GM12875 (cell line): ENCODE results near the gene MEX3D.

ENCODE experiments used
- H3K4me3 ChIP-seq: one replicate; pipeline ENCODE4 v1.5.1; 2011; ENCODE audit warnings: low read depth, low read length, control low read depth
- CTCF ChIP-seq: IDR thresholded peaks from 2 replicates; pipeline ENCODE4 v1.5.1; 2011; ENCODE audit warnings: low read depth, mild to moderate bottlenecking, control low read depth, inconsistent platforms, low read length, moderate library complexity, borderline replicate concordance; ENCODE audit not compliant: insufficient read depth

MEX3D gene

DNA sequence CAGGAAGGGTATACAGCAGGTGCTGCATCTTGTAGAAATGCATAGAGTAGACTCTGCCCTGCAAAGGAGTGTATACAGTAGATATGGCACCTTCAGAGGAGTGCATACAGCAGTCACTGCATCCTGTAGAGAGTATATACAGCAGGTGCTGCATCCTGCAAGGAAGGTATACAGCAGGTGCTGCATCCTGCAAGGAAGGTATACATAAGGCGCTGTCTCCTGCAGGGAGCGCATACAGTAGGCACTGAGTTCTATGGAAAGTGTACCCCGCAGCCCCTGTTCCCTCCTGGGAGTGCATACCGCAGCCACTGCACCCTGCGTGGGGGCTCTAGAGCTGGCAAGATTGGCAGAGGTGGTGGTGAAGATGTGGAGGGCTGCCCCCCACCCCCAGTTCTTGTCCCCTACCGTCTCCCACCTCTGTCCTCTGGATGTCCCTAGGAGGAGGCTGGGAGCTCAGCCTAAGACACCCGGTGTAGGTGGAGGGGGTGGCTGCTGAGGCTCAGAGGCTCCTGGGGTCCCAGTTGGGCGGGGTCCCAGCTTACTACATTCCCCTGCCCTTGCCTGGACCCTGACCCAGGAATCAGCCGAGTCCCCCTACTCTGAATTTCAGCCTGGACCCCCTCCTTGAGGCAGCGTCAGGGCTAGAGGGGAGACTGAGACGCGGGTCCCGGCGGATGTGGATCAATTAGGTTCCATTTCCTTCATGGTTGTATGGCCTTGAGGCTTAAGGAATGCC is 53.0 kb downstream of the MEX3D start:
- no peak for TF ChIP-seq CTCF
- H3K4me3 ChIP-seq = no peak overlapping the region

DNA sequence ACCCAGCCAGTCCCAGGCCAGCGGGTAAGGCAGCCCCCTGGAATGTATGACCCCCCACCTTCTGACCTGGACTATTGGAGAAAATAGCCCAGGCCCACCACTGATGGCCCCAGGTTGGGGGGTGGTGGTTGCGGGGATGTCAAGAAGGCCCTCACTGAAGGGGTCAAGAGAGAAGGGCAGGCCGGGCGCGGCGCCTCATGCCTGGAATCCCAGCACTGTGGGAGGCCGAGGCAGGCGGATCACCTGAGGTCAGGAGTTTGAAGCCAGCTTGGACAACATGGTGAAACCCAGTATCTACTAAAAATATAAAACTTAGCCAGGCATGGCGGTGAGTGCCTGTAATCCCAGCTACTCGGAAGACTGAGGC is 53.8 kb downstream of the MEX3D start:
- no peak overlapping the region for H3K4me3 ChIP-seq
- TF ChIP-seq CTCF = no peak

DNA sequence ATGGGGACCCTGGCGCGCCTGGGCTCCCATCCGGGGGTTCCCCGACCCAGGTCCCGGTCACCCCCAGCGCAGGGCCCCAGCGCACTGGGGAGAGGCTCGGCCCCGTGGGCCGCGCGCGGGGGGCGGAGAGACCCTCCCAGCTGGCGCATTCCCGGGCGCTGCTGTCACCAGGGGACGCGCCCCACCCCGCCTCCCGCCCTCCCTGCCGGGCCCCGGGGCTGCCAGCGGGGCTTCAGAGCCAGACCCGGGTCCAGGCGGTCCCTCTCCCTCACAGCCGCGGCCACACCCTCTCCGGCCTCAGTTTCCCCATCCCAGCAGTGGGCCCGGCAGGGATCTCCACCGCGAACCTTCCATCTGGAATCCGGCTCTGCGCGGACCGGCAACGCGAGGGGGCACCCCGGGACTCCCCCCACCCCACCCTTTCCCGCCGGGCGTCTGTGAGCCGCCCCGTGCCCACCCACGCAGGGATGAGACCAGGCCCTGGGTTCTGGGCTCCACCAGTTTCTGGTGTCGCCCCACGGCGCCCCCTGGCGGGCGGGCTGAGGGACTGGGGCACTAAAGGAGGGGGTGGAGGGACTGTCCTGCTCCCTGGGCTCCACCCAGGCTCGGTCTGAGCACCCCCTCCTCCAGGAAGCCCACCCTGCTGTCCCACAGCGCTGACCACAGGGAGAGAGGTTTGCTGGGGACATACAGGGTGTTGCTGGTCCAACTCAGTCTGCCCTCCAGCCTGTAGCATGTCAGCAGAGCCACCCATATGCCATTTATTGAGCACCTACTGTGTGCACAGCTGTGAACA is 54.4 kb downstream of the MEX3D start:
- TF ChIP-seq CTCF = peak; percentile 77
- H3K4me3 ChIP-seq = no peak overlapping the region

GRCh38 chr19:1512671-1513498 is 55.2 kb downstream of the MEX3D start, which contains the start of gene ADAMTSL5:
ADAMTSL5 (minus strand) TSS chr19:1513019; CDS start chr19:1510943, 2,076 bp downstream.
- TF ChIP-seq CTCF = peak; percentile 25; the same call in 1 of the 2 replicates
- H3K4me3 ChIP-seq = no peak within 1 kb of the TSS

DNA sequence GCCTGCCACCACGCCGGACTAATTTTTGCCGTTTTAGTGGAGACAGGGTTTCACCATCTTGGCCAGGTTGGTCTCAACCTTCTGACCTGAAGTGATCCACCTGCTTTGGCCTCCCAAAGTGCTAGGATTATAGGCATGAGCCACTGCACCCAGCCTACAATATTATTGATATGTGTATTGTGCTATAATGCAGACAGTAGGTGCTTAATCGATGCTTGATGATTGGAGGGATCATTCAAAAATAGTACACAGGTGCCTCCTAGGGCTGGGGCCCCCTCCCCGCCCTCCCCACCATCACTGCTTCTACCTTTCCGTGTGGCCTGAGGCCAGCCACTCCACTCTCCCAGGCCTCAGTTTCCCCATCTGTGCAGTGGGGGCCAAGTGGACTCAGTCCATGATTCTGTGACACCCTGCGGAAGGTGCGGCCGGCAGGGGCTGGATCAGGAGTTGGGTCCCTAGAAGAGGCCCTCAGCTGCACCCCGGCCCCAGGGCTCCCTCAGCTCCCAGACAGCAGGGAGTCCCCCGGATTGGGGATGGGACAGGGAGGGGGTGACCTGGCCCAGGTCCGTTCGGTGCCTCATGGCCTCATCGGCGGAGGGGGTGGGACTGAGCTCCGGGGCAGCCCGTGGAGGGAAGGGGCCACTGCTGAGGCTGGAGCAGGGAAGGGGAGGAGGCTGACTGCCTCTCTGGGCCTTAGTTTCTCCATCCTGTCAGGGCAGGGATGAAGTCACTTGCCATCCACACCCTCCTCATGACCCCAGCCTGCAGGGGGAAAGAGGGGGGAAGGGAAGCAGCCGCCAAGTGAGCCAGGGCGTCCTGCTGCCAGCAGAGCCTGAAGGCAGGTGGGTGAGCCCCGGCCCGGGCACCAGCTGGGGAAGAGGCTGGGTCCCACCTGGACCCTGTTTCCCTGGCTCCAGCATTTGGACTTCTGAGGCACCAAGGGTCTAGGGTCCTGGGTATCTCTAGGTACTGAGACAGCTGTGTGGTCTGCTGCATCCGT is 56.5 kb downstream of the MEX3D start:
- no peak for TF ChIP-seq CTCF
- no peak overlapping the region for H3K4me3 ChIP-seq

DNA sequence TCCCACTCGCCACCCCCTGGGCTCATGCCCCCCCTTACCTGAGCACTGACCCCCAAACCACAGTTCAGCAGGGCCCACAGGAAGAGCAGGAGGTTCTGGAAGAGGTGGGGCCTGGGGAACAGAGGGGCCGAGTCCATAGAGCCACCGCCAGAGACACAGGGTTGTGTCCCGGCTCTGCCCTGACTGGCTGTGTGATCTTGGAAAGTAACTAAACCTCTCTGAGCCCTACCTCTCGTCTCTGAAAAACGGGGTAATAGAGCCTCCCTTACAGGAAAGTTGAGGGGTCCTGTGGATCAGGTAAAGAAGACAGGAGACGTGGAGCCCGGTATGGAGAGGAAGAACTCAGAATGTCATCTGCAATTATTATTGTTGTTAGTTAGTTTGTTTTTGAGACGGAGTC is 57.3 kb downstream of the MEX3D start:
- no peak for TF ChIP-seq CTCF
- no peak overlapping the region for H3K4me3 ChIP-seq
